Measurements from ENCODE around the gene BABAM1.
A peak's percentile ranks its signal among the peaks of the same experiment; 100 is the strongest.

Gene BABAM1

DNA sequence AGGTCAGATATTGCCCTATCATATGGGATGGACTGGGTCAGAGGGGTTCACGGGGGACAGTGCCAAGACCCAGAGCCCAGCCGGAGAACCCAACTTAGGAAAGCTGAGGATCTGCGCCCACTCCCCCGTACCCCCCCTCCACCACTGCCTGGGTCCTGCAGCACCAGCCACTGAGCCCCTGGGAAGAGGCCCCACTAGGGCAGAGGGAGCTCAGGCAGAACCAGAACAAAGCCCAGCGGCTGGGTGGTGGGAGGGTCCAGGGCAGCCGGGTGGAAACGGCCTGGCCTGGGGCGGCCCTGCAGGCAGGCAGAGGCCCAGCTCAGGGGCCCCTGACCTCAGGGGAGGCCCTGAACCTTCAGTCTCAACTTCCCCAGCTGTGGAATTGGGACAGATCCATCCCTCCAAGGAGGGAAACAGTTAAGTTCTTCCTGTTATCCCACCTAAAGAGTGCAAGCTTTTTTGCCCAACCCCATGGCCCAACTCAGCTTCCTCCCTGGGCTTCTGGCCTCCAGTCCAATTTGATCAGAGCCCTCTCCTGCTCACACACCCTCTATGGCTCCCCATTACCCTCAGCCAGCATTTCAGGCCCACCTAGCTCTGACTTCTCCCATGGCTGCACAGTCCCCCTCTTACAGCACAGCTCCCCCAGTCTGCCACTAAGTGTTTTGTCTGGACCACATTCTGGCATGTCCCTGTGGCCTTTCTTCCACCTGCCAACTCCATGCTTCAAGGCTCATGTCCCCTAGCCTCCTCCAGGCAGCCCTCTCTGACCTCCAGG lies 24.6 kb upstream of the BABAM1 start:
- H3F3A ChIP-seq (ENCODE audit: control insufficient read depth, insufficient read depth): peaks cover 18% of the 10 kb centered on the region
- no peaks in the 10 kb centered on the region for H3K9me2 ChIP-seq (replicated peaks; ENCODE audit: control insufficient read depth, low read length)
- peaks cover 14% of the 10 kb centered on the region for H4K20me1 ChIP-seq (ENCODE audit: control insufficient read depth, insufficient read depth, low read depth, low read length)
- H3K27me3 ChIP-seq (ENCODE audit: control insufficient read depth, low read length): no peaks in the 10 kb centered on the region
- peak overlapping the region; percentile 88 for H3K4me3 ChIP-seq (ENCODE audit: low read length)
- peak overlapping the region; percentile 89 for H3K4me2 ChIP-seq (ENCODE audit: low read length)
- no peak for TF ChIP-seq EZH2phosphoT487 (IDR thresholded peaks at IDR 0.05; ENCODE audit: borderline replicate concordance, low read length)
- TF ChIP-seq, protein P1, sequence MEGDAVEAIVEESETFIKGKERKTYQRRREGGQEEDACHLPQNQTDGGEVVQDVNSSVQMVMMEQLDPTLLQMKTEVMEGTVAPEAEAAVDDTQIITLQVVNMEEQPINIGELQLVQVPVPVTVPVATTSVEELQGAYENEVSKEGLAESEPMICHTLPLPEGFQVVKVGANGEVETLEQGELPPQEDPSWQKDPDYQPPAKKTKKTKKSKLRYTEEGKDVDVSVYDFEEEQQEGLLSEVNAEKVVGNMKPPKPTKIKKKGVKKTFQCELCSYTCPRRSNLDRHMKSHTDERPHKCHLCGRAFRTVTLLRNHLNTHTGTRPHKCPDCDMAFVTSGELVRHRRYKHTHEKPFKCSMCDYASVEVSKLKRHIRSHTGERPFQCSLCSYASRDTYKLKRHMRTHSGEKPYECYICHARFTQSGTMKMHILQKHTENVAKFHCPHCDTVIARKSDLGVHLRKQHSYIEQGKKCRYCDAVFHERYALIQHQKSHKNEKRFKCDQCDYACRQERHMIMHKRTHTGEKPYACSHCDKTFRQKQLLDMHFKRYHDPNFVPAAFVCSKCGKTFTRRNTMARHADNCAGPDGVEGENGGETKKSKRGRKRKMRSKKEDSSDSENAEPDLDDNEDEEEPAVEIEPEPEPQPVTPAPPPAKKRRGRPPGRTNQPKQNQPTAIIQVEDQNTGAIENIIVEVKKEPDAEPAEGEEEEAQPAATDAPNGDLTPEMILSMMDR (IDR thresholded peaks at IDR 0.05; ENCODE audit: low read depth, low read length, poor library complexity, severe bottlenecking): peak; percentile 9
- H3K79me2 ChIP-seq (ENCODE audit: control insufficient read depth, low read length): peaks cover 52% of the 10 kb centered on the region
- peaks cover 35% of the 10 kb centered on the region for H3K4me1 ChIP-seq (ENCODE audit: control insufficient read depth, low read length)
- 0 out of 2 replicates have a peak overlapping the region, but pooled peaks have one; percentile 53 for H3K27ac ChIP-seq (ENCODE audit: low read depth, low read length)
- H3K9me3 ChIP-seq (ENCODE audit: control insufficient read depth, insufficient read depth, low read length): no peaks in the 10 kb centered on the region
- H3K36me3 ChIP-seq (ENCODE audit: control insufficient read depth, low read length): peaks cover 33% of the 10 kb centered on the region

DNA sequence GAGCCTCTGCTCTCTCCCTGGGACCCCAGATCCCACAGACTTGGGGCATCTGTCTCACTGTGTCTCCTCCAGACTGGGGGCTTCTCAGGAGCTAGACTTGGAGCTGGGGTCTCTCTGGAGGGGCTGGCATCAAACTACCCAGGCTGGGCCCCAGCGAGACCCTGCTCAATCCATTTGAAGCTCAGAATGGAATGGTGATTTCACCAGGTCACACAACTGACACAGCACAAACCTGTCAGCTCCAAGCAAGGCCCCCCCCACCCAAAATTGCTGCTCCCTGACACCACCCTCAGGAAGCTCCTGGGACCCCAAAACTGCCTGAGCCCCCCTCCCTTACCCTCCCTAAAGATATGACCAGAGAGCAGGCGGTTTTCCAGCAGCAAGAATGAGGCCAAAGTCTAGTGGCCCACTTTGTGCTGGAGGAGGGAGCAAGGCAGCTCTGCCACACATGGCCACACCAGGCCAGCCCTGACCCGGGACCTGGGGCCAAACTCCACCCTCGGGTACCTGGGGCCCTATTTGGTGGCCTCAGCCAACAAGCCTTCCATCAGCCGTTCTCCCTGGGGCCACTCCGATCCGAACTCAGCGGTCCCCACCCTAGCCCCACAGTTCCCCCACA lies 23.9 kb upstream of the BABAM1 start:
- H3K27ac ChIP-seq (ENCODE audit: low read depth, low read length): peak overlapping the region; percentile 53
- TF ChIP-seq EZH2phosphoT487 (IDR thresholded peaks at IDR 0.05; ENCODE audit: borderline replicate concordance, low read length): no peak
- TF ChIP-seq, protein P1 (IDR thresholded peaks at IDR 0.05; ENCODE audit: low read depth, low read length, poor library complexity, severe bottlenecking): no peak
- peaks cover 26% of the 10 kb centered on the region for H3K36me3 ChIP-seq (ENCODE audit: control insufficient read depth, low read length)
- no peaks in the 10 kb centered on the region for H3K9me3 ChIP-seq (ENCODE audit: control insufficient read depth, insufficient read depth, low read length)
- no peaks in the 10 kb centered on the region for H3K27me3 ChIP-seq (ENCODE audit: control insufficient read depth, low read length)
- H3K4me2 ChIP-seq (ENCODE audit: low read length): peak overlapping the region; percentile 89
- H3K4me1 ChIP-seq (ENCODE audit: control insufficient read depth, low read length): peaks cover 36% of the 10 kb centered on the region
- H3K79me2 ChIP-seq (ENCODE audit: control insufficient read depth, low read length): peaks cover 52% of the 10 kb centered on the region
- peaks cover 14% of the 10 kb centered on the region for H4K20me1 ChIP-seq (ENCODE audit: control insufficient read depth, insufficient read depth, low read depth, low read length)
- peak overlapping the region; percentile 88 for H3K4me3 ChIP-seq (ENCODE audit: low read length)
- H3K9me2 ChIP-seq (replicated peaks; ENCODE audit: control insufficient read depth, low read length): no peaks in the 10 kb centered on the region
- H3F3A ChIP-seq (ENCODE audit: control insufficient read depth, insufficient read depth): peaks cover 14% of the 10 kb centered on the region

DNA sequence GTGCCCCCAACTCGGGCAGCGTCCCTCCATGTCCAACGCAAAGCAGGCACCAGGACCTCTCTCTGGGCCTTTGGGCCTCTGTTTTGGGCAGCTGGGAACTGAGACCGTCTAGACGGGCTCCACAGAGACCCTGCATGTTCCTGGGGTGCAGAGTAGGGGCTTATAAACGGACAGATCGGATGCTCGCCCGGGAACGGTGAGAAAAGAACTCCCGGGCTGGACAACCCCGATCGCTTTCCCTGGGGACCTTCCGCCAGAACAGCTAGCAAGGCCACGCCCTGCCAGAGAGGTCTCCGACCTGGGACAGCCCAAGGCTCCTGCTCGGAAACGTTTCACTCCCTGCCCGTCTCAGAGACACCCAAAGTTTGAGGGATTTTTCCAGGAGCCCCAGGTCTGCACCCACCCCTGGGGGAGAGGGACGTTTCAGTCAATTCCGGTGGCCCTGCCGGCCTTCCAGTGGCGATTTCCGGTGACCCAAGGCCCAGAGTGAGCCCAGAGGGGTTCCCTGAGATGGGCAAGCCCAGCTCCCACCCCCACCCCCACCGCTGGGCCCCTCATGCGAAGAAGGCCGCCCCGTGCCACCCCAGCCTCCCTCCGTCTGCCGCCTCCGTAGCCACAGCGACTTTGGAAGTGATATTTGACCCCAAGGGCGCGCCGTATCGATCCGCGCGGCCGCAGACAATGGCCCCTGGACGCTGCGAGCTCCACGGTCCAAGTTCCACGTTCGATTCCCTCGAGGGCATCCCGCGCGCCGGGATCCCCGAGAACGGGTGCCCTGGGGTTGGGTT lies 23.2 kb upstream of the BABAM1 start:
- no peaks in the 10 kb centered on the region for H3K9me3 ChIP-seq (ENCODE audit: control insufficient read depth, insufficient read depth, low read length)
- peak overlapping the region; percentile 89 for H3K4me2 ChIP-seq (ENCODE audit: low read length)
- peaks cover 10% of the 10 kb centered on the region for H3F3A ChIP-seq (ENCODE audit: control insufficient read depth, insufficient read depth)
- no peaks in the 10 kb centered on the region for H3K9me2 ChIP-seq (replicated peaks; ENCODE audit: control insufficient read depth, low read length)
- no peaks in the 10 kb centered on the region for H3K27me3 ChIP-seq (ENCODE audit: control insufficient read depth, low read length)
- H3K4me1 ChIP-seq (ENCODE audit: control insufficient read depth, low read length): peaks cover 39% of the 10 kb centered on the region
- H3K27ac ChIP-seq (ENCODE audit: low read depth, low read length): peak overlapping the region; percentile 53
- H4K20me1 ChIP-seq (ENCODE audit: control insufficient read depth, insufficient read depth, low read depth, low read length): peaks cover 14% of the 10 kb centered on the region
- peaks cover 21% of the 10 kb centered on the region for H3K36me3 ChIP-seq (ENCODE audit: control insufficient read depth, low read length)
- no peak for TF ChIP-seq EZH2phosphoT487 (IDR thresholded peaks at IDR 0.05; ENCODE audit: borderline replicate concordance, low read length)
- TF ChIP-seq, protein P1 (IDR thresholded peaks at IDR 0.05; ENCODE audit: low read depth, low read length, poor library complexity, severe bottlenecking): no peak
- H3K79me2 ChIP-seq (ENCODE audit: control insufficient read depth, low read length): peaks cover 52% of the 10 kb centered on the region
- peak overlapping the region; percentile 88 for H3K4me3 ChIP-seq (ENCODE audit: low read length)

Data from DOHH2 (cell line).